H9 (cell line): Measurements from ENCODE around the gene FRRS1. TPM values are rescaled to one million over a fixed set of nuclear protein-coding genes. Genes with fewer than 3 reads are reported as not detected.

Source experiments
- DNase-seq: peaks from one replicate; pipeline ENCODE4 v3.0.0-alpha.2; 2017
- H2AFZ ChIP-seq: one replicate; pipeline ENCODE4 v1.6.1; 2013; ENCODE audit warnings: mild to moderate bottlenecking, low read length, control low read depth, moderate library complexity
- H2AK5ac ChIP-seq: 2 replicates; pipeline ENCODE4 v1.6.1; 2013; ENCODE audit warnings: low read length, control low read depth, mixed read lengths; ENCODE audit not compliant: insufficient read length
- H2BK120ac ChIP-seq: one replicate; pipeline ENCODE4 v1.6.1; 2013; ENCODE audit warnings: low read depth, mild to moderate bottlenecking, low read length, control low read depth, inconsistent platforms; ENCODE audit not compliant: poor library complexity, severe bottlenecking
- H2BK12ac ChIP-seq: 2 replicates; pipeline ENCODE4 v1.6.1; 2013; ENCODE audit warnings: low read length, control low read depth, mixed read lengths, low read depth; ENCODE audit not compliant: insufficient read length
- H2BK15ac ChIP-seq: 2 replicates; pipeline ENCODE4 v1.6.1; 2013; ENCODE audit warnings: low read depth, low read length, control low read depth
- H2BK20ac ChIP-seq: one replicate; pipeline ENCODE4 v1.6.1; 2013; ENCODE audit warnings: low read depth, mild to moderate bottlenecking, low read length, control low read depth, inconsistent platforms; ENCODE audit not compliant: poor library complexity, severe bottlenecking
- H2BK5ac ChIP-seq: 2 replicates; pipeline ENCODE4 v1.6.1; 2013; ENCODE audit warnings: low read length, control low read depth, mixed read lengths; ENCODE audit not compliant: insufficient read length
- H3K14ac ChIP-seq: 2 replicates; pipeline ENCODE4 v1.6.1; 2013; ENCODE audit warnings: low read length, control low read depth; ENCODE audit not compliant: insufficient read depth
- H3K18ac ChIP-seq: 2 replicates; pipeline ENCODE4 v1.6.1; 2013; ENCODE audit warnings: low read depth, mild to moderate bottlenecking, mixed read lengths, low read length, control low read depth; ENCODE audit not compliant: insufficient read length
- H3K23ac ChIP-seq: 2 replicates; pipeline ENCODE4 v1.6.1; 2013; ENCODE audit warnings: low read length, control low read depth, mixed read lengths, low read depth; ENCODE audit not compliant: insufficient read length
- H3K23me2 ChIP-seq: 2 replicates; pipeline ENCODE4 v1.6.1; 2013; ENCODE audit warnings: low read depth, mild to moderate bottlenecking, mixed read lengths, low read length, control low read depth; ENCODE audit not compliant: insufficient read length, poor library complexity, severe bottlenecking
- H3K27ac ChIP-seq: 2 replicates; pipeline ENCODE4 v1.5.1; 2013; ENCODE audit warnings: low read length, control low read depth, mixed read lengths, low read depth; ENCODE audit not compliant: insufficient read length
- H3K27me3 ChIP-seq: 2 replicates; pipeline ENCODE4 v1.6.1; 2013; ENCODE audit warnings: low read length, control low read depth, inconsistent platforms; ENCODE audit not compliant: insufficient read depth
- H3K4ac ChIP-seq: 2 replicates; pipeline ENCODE4 v1.6.1; 2013; ENCODE audit warnings: low read depth, mild to moderate bottlenecking, control low read depth, inconsistent platforms, low read length, moderate library complexity
- H3K4me1 ChIP-seq: 2 replicates; pipeline ENCODE4 v1.6.1; 2013; ENCODE audit warnings: low read length, control low read depth, inconsistent platforms; ENCODE audit not compliant: insufficient read depth
- H3K4me2 ChIP-seq: 2 replicates; pipeline ENCODE4 v1.6.1; 2013; ENCODE audit warnings: low read length, control low read depth, mixed read lengths; ENCODE audit not compliant: insufficient read length, insufficient read depth
- H3K56ac ChIP-seq: 2 replicates; pipeline ENCODE4 v1.6.1; 2013; ENCODE audit warnings: low read depth, mild to moderate bottlenecking, mixed read lengths, low read length, control low read depth; ENCODE audit not compliant: insufficient read length
- H3K79me1 ChIP-seq: 2 replicates; pipeline ENCODE4 v1.6.1; 2013; ENCODE audit warnings: low read depth, mild to moderate bottlenecking, moderate library complexity, low read length, control low read depth, inconsistent platforms; ENCODE audit not compliant: insufficient read depth, poor library complexity, severe bottlenecking
- H3K79me2 ChIP-seq: 2 replicates; pipeline ENCODE4 v1.6.1; 2013; ENCODE audit warnings: low read length, control low read depth, inconsistent platforms; ENCODE audit not compliant: insufficient read depth
- H3K9ac ChIP-seq: 2 replicates; pipeline ENCODE4 v1.6.1; 2013; ENCODE audit warnings: low read length, control low read depth, mixed read lengths; ENCODE audit not compliant: insufficient read length; ENCODE audit errors: extremely low read depth
- H3K9me3 ChIP-seq: one replicate; pipeline ENCODE4 v1.6.1; 2013; ENCODE audit warnings: low read depth, low read length, inconsistent platforms; ENCODE audit not compliant: control insufficient read depth
- H3T11ph ChIP-seq: one replicate; pipeline ENCODE4 v1.6.1; 2013; ENCODE audit warnings: mild to moderate bottlenecking, low read length, control low read depth, inconsistent platforms
- H4K20me1 ChIP-seq: one replicate; pipeline ENCODE4 v1.6.1; 2013; ENCODE audit not compliant: control insufficient read depth, insufficient read length, insufficient read depth
- H4K5ac ChIP-seq: 2 replicates; pipeline ENCODE4 v1.6.1; 2013; ENCODE audit warnings: low read depth, mild to moderate bottlenecking, mixed read lengths, low read length, control low read depth; ENCODE audit not compliant: insufficient read length
- H4K8ac ChIP-seq: replicated peaks from 2 replicates; pipeline ENCODE4 v1.6.1; 2013; ENCODE audit warnings: low read length, control low read depth, mixed read lengths, low read depth; ENCODE audit not compliant: insufficient read length
- H4K91ac ChIP-seq: 2 replicates; pipeline ENCODE4 v1.6.1; 2013; ENCODE audit warnings: low read depth, mild to moderate bottlenecking, moderate library complexity, mixed read lengths, low read length, control low read depth; ENCODE audit not compliant: insufficient read length
- H3K27ac Mint-ChIP-seq, 3 experiments: 2 replicates in 2 of 3; 3 replicates in 1 of 3; pipeline ENCODE4 v1.8.0; 2020 to 2021; ENCODE audit warnings: mixed read lengths in 3 of 3, mild to moderate bottlenecking in 1 of 3, moderate library complexity in 1 of 3
- H3K27me3 Mint-ChIP-seq: 2 replicates; pipeline ENCODE4 v1.8.0; 2021; ENCODE audit warnings: low read depth, mild to moderate bottlenecking, moderate library complexity, mixed read lengths
- H3K36me3 Mint-ChIP-seq, 3 experiments: 2 replicates in 2 of 3; 3 replicates in 1 of 3; pipeline ENCODE4 v1.8.0; 2020 to 2021; ENCODE audit warnings: low read depth in 3 of 3, mixed read lengths in 3 of 3; ENCODE audit not compliant: insufficient read depth in 1 of 3
- H3K4me1 Mint-ChIP-seq, 2 experiments: 2 replicates each; pipeline ENCODE4 v1.8.0; 2020; ENCODE audit warnings: mixed read lengths in 2 of 2
- H3K4me3 Mint-ChIP-seq, 2 experiments: 2 replicates in 1 of 2; 3 replicates in 1 of 2; pipeline ENCODE4 v1.8.0; 2020 to 2021; ENCODE audit warnings: mild to moderate bottlenecking in 2 of 2, mixed read lengths in 2 of 2, moderate library complexity in 1 of 2
- H3K9me3 Mint-ChIP-seq, 2 experiments: 2 replicates in 1 of 2; 3 replicates in 1 of 2; pipeline ENCODE4 v1.8.0; 2020; ENCODE audit warnings: mild to moderate bottlenecking in 2 of 2, mixed read lengths in 2 of 2, moderate library complexity in 1 of 2
- CTCF ChIP-seq: fragments of 200-600 bp; sonication (generic); conservative IDR thresholded peaks from 3 replicates; pipeline ENCODE4 v1.8.0; 2021; ENCODE audit warnings: antibody characterized with exemption, mild to moderate bottlenecking
- WGBS: extraction: QIAGEN DNeasy Blood & Tissue Kit; methylation state at CpG from one replicate; pipeline ENCODE4 v1.1.7; 2013; ENCODE audit warnings: missing lambda C conversion rate, low lambda C conversion rate, mixed read lengths; ENCODE audit not compliant: insufficient read length; ENCODE audit errors: extremely low coverage; 5-methylcytosine and 5-hydroxymethylcytosine counted together
- total RNA-seq: library from RNA; stranded (reverse); gene quantifications from 2 replicates; pipeline ENCODE4 v1.2.1, GENCODE V29; 2021

The FRRS1 gene
- total RNA-seq, 1 experiment from 2014 or later: 5.6 TPM

GRCh38 chr1:99768104-99768503 is 1.7 kb upstream of the FRRS1 start:
- TF ChIP-seq CTCF: no peak
- DNase-seq: no peak
- H2BK12ac ChIP-seq: no peak overlapping the region
- no peak overlapping the region for H3K18ac ChIP-seq
- H3K9ac ChIP-seq: no peak overlapping the region
- H3K23ac ChIP-seq: no peak overlapping the region
- no peak overlapping the region for H4K5ac ChIP-seq
- H2BK120ac ChIP-seq: no peak overlapping the region
- H3K27ac ChIP-seq: no peak overlapping the region
- no peaks in the 10 kb centered on the region for H3K27me3 ChIP-seq
- H3K27ac Mint-ChIP-seq: no peak overlapping the region; a peak in 1 of 7 replicates
- no peak overlapping the region for H4K91ac ChIP-seq
- no peak overlapping the region for H2AFZ ChIP-seq
- peaks cover 12 to 15% of the 10 kb centered on the region in 2 experiments for H3K4me1 Mint-ChIP-seq
- H3K56ac ChIP-seq: no peak overlapping the region
- H3K4me3 Mint-ChIP-seq: no peak overlapping the region
- no peak overlapping the region for H2BK20ac ChIP-seq
- H3K79me1 ChIP-seq: no peaks in the 10 kb centered on the region
- H3K36me3 Mint-ChIP-seq: no peaks in the 10 kb centered on the region; a peak in 1 of 7 replicates
- H3T11ph ChIP-seq: no peak overlapping the region
- no peaks in the 10 kb centered on the region for H3K9me3 Mint-ChIP-seq
- H3K4ac ChIP-seq: no peak overlapping the region
- no peak overlapping the region for H2BK15ac ChIP-seq
- no peak overlapping the region for H3K14ac ChIP-seq
- peaks cover 3% of the 10 kb centered on the region for H3K23me2 ChIP-seq
- no peaks in the 10 kb centered on the region for H3K79me2 ChIP-seq
- H3K27me3 Mint-ChIP-seq: no peaks in the 10 kb centered on the region
- WGBS: no CpG with 5 or more reads among the region's 3 CpGs
- H4K8ac ChIP-seq: no peak overlapping the region
- H2BK5ac ChIP-seq: no peak overlapping the region
- H4K20me1 ChIP-seq: no peaks in the 10 kb centered on the region
- no peaks in the 10 kb centered on the region for H3K9me3 ChIP-seq
- no peak overlapping the region for H2AK5ac ChIP-seq
- no peaks in the 10 kb centered on the region for H3K4me1 ChIP-seq
- H3K4me2 ChIP-seq: no peak overlapping the region
